Tibial nerve (tissue), 4 donors: Measurements from ENCODE around the gene HSF5. TPM values are rescaled to one million over a fixed set of nuclear protein-coding genes. Genes with fewer than 3 reads are reported as not detected.

ENCODE experiments used
- DNase-seq, 2 donors: peaks; one replicate each; pipeline ENCODE4 v3.0.0-alpha.2; 2019; ENCODE audit warnings: low spot score in 2 of 2
- H3K27ac ChIP-seq, 4 donors: fragments of 200-600 bp; sonication (generic) in 3 of 4; one replicate each; pipeline ENCODE4 v1.5.1; 2017 to 2019; ENCODE audit warnings: mild to moderate bottlenecking in 1 of 4
- H3K27me3 ChIP-seq, 2 donors: fragments of 200-600 bp; sonication (generic) in 1 of 2; one replicate each; pipeline versions ENCODE4 v1.5.1 to v1.6.0; 2017 to 2019
- H3K36me3 ChIP-seq, 3 donors: fragments of 200-600 bp; sonication (generic); one replicate each; pipeline ENCODE4 v1.5.1; 2018 to 2019
- H3K4me1 ChIP-seq, 4 donors: fragments of 200-600 bp; sonication (generic) in 3 of 4; one replicate each; pipeline ENCODE4 v1.5.1; 2017 to 2019
- H3K4me3 ChIP-seq, 4 donors: fragments of 200-600 bp; sonication (generic) in 3 of 4; one replicate each; pipeline ENCODE4 v1.5.1; 2017 to 2019; ENCODE audit warnings: mild to moderate bottlenecking in 1 of 4, moderate library complexity in 1 of 4
- H3K9me3 ChIP-seq, 4 donors: fragments of 200-600 bp; sonication (generic) in 3 of 4; one replicate each; pipeline ENCODE4 v1.5.1; 2017 to 2019
- EP300 ChIP-seq, 2 donors: sonication (generic); formaldehyde crosslinking; IDR thresholded peaks; one replicate each; pipeline ENCODE4 v1.6.1; 2017; ENCODE audit warnings: antibody characterized with exemption in 2 of 2, mild to moderate bottlenecking in 1 of 2
- POLR2A ChIP-seq, 2 donors: fragments of 450-650 bp; IDR thresholded peaks; one replicate each; pipeline ENCODE4 v1.6.1; 2017; ENCODE audit warnings: antibody characterized with exemption in 2 of 2, mild to moderate bottlenecking in 2 of 2, moderate library complexity in 2 of 2
- WGBS, 2 donors: methylation state at CpG; one replicate each; pipeline ENCODE4 v1.1.5; 2018; 5-methylcytosine and 5-hydroxymethylcytosine counted together
- total RNA-seq, 4 donors: library from RNA; depleted of rRNA; stranded (reverse); fragments of >200 nt; gene quantifications; one replicate each; pipeline ENCODE4 v1.1.0, GENCODE V29; 2016
- TF ChIP-seq, protein P1 (sequence below), 5 experiments: fragments of 200-600 bp in 3 of 5; fragments of 450-650 bp in 2 of 5; sonication (generic) in 3 of 5; IDR thresholded peaks; one replicate each; pipeline ENCODE4 v1.5.1; 2016 to 2019; ENCODE audit warnings: antibody characterized with exemption in 5 of 5, mild to moderate bottlenecking in 3 of 5, moderate library complexity in 2 of 5

HSF5 gene
- total RNA-seq, 4 donors from 2014 or later = 0.30 TPM; not detected in 3

DNA sequence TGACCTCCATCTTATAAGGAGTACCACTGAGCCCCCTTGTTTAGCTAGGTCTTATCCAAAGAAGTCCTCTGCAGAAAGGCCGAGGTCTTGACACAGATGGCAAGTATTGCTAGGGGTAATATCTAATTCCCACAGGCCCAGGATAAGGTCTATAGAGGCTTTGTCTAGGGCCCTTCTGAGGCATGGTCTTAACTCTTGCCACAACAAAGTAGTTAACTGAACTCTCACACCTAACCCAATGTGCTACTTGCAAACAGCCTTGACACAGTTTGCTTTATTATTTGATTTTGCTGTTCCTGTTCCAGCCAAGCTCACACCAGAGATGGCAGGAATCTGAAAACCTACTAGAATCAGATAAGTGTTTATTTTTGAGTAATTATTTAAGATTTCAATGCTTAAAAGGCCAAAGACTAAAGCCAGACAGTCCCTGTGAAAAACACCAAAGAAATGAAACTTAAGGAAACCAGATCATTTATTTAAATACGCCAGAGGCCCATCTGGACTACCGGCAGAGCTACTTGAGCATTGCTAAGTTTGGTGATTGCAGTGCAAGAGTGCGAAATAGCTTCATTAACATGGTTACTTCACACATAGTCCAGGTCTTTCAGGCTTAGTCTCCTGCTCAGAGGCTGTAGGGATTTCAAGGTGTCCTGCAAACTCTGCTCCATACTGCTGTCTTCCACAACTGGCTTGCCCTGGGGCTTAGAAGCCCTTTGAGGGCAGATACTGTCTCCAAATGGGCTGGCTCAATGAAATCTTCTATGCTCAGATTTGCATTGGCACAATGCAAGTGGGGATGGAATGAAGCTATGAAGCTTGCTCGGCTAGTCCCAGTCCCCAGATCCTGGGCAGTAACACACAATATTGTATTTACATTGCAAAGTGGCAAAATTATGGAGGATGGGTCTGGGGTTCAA lies 107.7 kb downstream of the HSF5 start:
- WGBS, 2 donors = 86 to 88% methylated on average over 5 of the region's 5 CpGs
- no peaks in the 10 kb centered on the region for H3K9me3 ChIP-seq
- H3K27ac ChIP-seq = no peak overlapping the region
- TF ChIP-seq POLR2A (IDR thresholded peaks at IDR 0.05) (no peak), EP300 (IDR thresholded peaks at IDR 0.05) (no peak)
- TF ChIP-seq, protein P1, sequence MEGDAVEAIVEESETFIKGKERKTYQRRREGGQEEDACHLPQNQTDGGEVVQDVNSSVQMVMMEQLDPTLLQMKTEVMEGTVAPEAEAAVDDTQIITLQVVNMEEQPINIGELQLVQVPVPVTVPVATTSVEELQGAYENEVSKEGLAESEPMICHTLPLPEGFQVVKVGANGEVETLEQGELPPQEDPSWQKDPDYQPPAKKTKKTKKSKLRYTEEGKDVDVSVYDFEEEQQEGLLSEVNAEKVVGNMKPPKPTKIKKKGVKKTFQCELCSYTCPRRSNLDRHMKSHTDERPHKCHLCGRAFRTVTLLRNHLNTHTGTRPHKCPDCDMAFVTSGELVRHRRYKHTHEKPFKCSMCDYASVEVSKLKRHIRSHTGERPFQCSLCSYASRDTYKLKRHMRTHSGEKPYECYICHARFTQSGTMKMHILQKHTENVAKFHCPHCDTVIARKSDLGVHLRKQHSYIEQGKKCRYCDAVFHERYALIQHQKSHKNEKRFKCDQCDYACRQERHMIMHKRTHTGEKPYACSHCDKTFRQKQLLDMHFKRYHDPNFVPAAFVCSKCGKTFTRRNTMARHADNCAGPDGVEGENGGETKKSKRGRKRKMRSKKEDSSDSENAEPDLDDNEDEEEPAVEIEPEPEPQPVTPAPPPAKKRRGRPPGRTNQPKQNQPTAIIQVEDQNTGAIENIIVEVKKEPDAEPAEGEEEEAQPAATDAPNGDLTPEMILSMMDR (IDR thresholded peaks at IDR 0.05) = no peak
- H3K4me1 ChIP-seq = no peaks in the 10 kb centered on the region
- no peak overlapping the region for H3K4me3 ChIP-seq
- DNase-seq = no peak
- H3K36me3 ChIP-seq = no peaks in the 10 kb centered on the region
- H3K27me3 ChIP-seq = no peaks in the 10 kb centered on the region

GRCh38 chr17:58379511-58379824 lies 108.7 kb downstream of the HSF5 start:
- Histone ChIP-seq H3K27me3 (no peaks in the 10 kb centered on the region), H3K4me3 (no peak overlapping the region), H3K4me1 (no peaks in the 10 kb centered on the region), H3K9me3 (no peaks in the 10 kb centered on the region), H3K27ac (no peak overlapping the region), H3K36me3 (no peaks in the 10 kb centered on the region)
- no peak for DNase-seq
- TF ChIP-seq POLR2A (IDR thresholded peaks at IDR 0.05) (no peak), EP300 (IDR thresholded peaks at IDR 0.05) (no peak)
- TF ChIP-seq, protein P1 (IDR thresholded peaks at IDR 0.05) = no peak
- WGBS, 2 donors = 72 to 74% methylated on average over 3 of the region's 3 CpGs

- WGBS, 2 donors = 60 to 64% methylated on average over 8 of the region's 8 CpGs
Observed at GRCh38 chr17:58378733-58379510, 109.3 kb downstream of the HSF5 start.

DNA sequence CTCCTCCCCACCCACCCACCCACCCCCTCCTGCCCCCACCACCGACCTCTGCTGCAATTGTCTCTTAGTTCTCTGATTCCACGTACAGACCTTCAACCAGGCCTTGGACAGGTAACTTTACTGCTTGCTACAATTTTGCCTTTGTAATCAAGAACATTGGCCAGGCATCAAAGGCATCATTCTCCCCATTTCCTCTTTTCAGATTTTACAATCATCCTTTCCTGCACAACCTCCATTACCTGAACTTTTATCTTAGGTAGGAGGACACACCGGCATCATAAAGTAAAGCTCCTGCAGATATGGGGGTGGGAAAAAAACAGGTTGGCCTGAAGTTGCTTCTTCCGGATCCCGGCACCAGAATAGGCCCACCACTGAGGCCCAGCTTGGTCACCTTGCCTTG lies 110.5 kb downstream of the HSF5 start:
- whole genome bisulfite sequencing, 2 donors = 77 to 78% methylated on average over 5 of the region's 5 CpGs
- TF ChIP-seq EP300 (IDR thresholded peaks at IDR 0.05) (no peak), POLR2A (IDR thresholded peaks at IDR 0.05) (no peak)
- TF ChIP-seq, protein P1 (IDR thresholded peaks at IDR 0.05) = no peak
- Histone ChIP-seq H3K27ac (no peak overlapping the region), H3K27me3 (no peaks in the 10 kb centered on the region), H3K9me3 (no peaks in the 10 kb centered on the region), H3K36me3 (no peaks in the 10 kb centered on the region), H3K4me1 (no peaks in the 10 kb centered on the region), H3K4me3 (no peak overlapping the region)
- no peak for DNase-seq

More at GRCh38 chr17:58378733-58379510, 109.3 kb downstream of the HSF5 start:
- TF ChIP-seq, protein P1 (IDR thresholded peaks at IDR 0.05) = no peak
- TF ChIP-seq POLR2A (IDR thresholded peaks at IDR 0.05) (no peak), EP300 (IDR thresholded peaks at IDR 0.05) (no peak)
- no peak for DNase-seq
- Histone ChIP-seq H3K36me3 (no peaks in the 10 kb centered on the region), H3K27me3 (no peaks in the 10 kb centered on the region), H3K9me3 (no peaks in the 10 kb centered on the region), H3K27ac (no peak overlapping the region), H3K4me1 (no peaks in the 10 kb centered on the region), H3K4me3 (no peak overlapping the region)

DNA sequence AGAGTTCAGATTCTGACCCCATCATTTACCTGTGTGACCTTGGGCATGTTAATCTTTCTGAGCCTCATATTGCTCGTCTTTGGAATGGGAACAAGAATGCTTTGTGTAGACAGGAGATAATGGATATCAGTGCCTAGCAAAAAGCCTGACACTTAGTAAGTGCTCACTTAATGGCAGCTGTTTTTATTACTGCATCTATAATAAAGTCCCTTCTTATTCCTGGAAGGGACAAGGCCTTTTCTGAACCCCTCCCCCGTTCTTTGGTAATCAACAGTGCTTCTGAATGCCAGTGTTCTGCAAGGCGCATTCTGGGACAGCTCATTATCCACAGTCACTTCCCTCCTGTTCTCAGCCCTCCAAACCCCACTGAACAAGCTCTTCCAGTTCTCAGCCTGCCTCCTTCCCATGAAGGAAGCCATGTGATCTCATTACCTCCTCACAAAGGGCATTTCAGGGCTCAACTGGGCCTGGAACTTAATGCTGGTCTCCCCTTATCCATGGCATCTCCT lies 111.1 kb downstream of the HSF5 start:
- 59 to 63% methylated on average over 3 of the region's 3 CpGs for WGBS, 2 donors
- Histone ChIP-seq H3K27me3 (no peaks in the 10 kb centered on the region), H3K27ac (no peak overlapping the region), H3K36me3 (no peaks in the 10 kb centered on the region), H3K9me3 (no peaks in the 10 kb centered on the region), H3K4me1 (no peaks in the 10 kb centered on the region), H3K4me3 (no peak overlapping the region)
- TF ChIP-seq EP300 (IDR thresholded peaks at IDR 0.05) (no peak), POLR2A (IDR thresholded peaks at IDR 0.05) (no peak)
- TF ChIP-seq, protein P1 (IDR thresholded peaks at IDR 0.05) = no peak
- no peak for DNase-seq
